Measurements from ENCODE around the gene KREMEN1.

The KREMEN1 gene

DNA sequence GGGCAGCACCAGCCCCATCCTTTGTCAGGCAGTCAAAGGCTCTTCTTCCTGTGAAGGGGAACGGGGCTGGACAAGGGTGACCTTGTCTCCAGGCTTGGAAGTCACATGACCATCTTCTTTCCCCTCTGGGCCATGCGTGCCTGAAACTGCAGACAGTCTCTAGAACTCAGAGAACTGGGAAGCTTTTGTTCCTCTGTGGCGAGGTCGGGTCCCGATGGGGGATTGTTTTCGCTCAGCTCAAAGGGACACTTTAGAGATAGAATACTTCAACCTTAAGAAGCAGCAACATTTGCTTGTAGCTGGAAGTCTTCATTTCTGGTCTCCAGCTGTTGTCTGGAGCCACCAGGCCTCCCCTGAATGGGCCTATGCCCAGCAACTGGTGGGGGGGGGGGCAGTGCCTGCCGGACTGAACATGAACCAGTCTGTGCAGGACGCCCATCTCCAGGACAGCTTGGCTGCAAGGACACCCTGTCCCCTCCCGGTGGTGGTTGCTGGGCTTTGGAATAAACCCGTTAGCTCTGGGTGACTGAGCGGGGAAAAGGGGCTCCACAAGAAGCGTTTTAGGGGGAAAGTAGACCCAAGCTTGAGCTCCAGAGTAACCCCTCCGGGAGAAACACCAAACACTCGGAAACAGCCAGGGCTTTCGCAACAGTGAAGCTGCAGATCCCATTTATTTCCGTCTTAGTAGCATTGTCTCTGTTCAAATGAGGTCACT, 77.2 kb downstream of the KREMEN1 start:
- Histone ChIP-seq H3K36me3 (replicated peaks; ENCODE audit: insufficient read depth, low read length) (no peaks in the 10 kb centered on the region), H3K4me3 (ENCODE audit: low read length) (no peak overlapping the region), H3K9me2 (replicated peaks; ENCODE audit: insufficient read depth, low read length) (no peaks in the 10 kb centered on the region), H3K9me3 (replicated peaks; ENCODE audit: insufficient read depth, low read length) (no peaks in the 10 kb centered on the region), H3K27ac (ENCODE audit: low read length) (no peak overlapping the region), H3F3A (ENCODE audit: insufficient read depth, low read length) (no peaks in the 10 kb centered on the region), H3K9ac (ENCODE audit: low read length) (no peak overlapping the region), H3K4me2 (ENCODE audit: low read depth, low read length) (no peak overlapping the region), H3K4me1 (ENCODE audit: low read length) (0 out of 2 replicates have a peak, but pooled peaks cover 7% of the 10 kb centered on the region), H3K27me3 (replicated peaks; ENCODE audit: insufficient read depth, low read length) (0 out of 2 replicates have a peak, but pooled peaks cover 5% of the 10 kb centered on the region), H4K20me1 (ENCODE audit: insufficient read depth, low read length) (no peaks in the 10 kb centered on the region), H3K79me2 (ENCODE audit: low read length) (no peaks in the 10 kb centered on the region), H2AFZ (ENCODE audit: low read length) (no peak overlapping the region)
- TF ChIP-seq EZH2 (optimal IDR thresholded peaks at IDR 0.05; ENCODE audit: low read depth, low read length) (no peak), CTCF (IDR thresholded peaks at IDR 0.05; ENCODE audit: low read length) (no peak), EZH2phosphoT487 (IDR thresholded peaks at IDR 0.05; ENCODE audit: low read length) (no peak)
- DNase-seq: no peak

DNA sequence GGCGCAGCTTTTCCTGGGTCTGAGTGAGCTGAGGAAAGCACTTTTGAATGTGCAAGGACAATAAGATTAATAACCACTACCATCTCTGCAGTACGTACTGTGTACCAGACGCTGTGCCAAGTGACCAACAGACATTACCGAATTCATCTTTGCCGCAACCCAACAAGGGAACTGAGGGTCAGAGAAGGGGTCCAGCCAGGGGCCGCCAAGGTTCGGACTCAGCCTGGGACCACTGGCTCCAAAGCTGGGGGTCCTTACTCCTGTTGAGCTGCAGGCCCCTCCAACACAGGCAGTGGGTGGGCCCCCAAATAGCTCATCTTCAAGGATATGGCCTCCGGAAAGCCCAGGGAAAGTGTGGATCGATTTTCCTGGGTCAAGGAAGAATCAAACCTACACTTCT, 77.9 kb downstream of the KREMEN1 start:
- no peak overlapping the region for H3K4me2 ChIP-seq (ENCODE audit: low read depth, low read length)
- 0 out of 2 replicates have a peak, but pooled peaks cover 7% of the 10 kb centered on the region for H3K4me1 ChIP-seq (ENCODE audit: low read length)
- H3K9ac ChIP-seq (ENCODE audit: low read length): no peak overlapping the region
- H3K36me3 ChIP-seq (replicated peaks; ENCODE audit: insufficient read depth, low read length): no peaks in the 10 kb centered on the region
- H3K79me2 ChIP-seq (ENCODE audit: low read length): no peaks in the 10 kb centered on the region
- H2AFZ ChIP-seq (ENCODE audit: low read length): no peak overlapping the region
- H3K9me2 ChIP-seq (replicated peaks; ENCODE audit: insufficient read depth, low read length): no peaks in the 10 kb centered on the region
- no peak for DNase-seq
- H3K4me3 ChIP-seq (ENCODE audit: low read length): no peak overlapping the region
- no peaks in the 10 kb centered on the region for H4K20me1 ChIP-seq (ENCODE audit: insufficient read depth, low read length)
- TF ChIP-seq EZH2phosphoT487 (IDR thresholded peaks at IDR 0.05; ENCODE audit: low read length) (no peak), EZH2 (optimal IDR thresholded peaks at IDR 0.05; ENCODE audit: low read depth, low read length) (no peak), CTCF (IDR thresholded peaks at IDR 0.05; ENCODE audit: low read length) (no peak)
- H3K9me3 ChIP-seq (replicated peaks; ENCODE audit: insufficient read depth, low read length): no peaks in the 10 kb centered on the region
- H3K27me3 ChIP-seq (replicated peaks; ENCODE audit: insufficient read depth, low read length): 0 out of 2 replicates have a peak, but pooled peaks cover 5% of the 10 kb centered on the region
- no peaks in the 10 kb centered on the region for H3F3A ChIP-seq (ENCODE audit: insufficient read depth, low read length)
- no peak overlapping the region for H3K27ac ChIP-seq (ENCODE audit: low read length)

DNA sequence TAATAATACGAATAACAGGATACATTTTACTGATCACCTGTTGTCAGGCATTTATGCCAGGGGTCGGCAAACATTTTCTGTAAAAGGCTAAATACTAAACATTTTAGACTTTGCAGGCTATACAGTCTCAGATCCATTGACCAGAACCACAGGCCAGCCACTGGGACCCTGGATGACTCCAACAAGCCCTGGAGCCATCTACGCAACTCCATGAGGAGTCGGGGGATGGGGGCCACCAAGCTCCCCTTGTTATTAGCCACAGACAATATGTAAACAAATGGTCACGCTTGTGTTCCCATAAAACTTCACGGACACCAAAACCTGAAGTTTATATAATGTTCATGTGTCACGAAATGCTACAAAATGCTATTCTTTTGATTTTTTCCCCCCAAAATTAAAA, 78.5 kb downstream of the KREMEN1 start:
- Histone ChIP-seq H3K4me2 (ENCODE audit: low read depth, low read length) (no peak overlapping the region), H3K4me3 (ENCODE audit: low read length) (no peak overlapping the region), H4K20me1 (ENCODE audit: insufficient read depth, low read length) (no peaks in the 10 kb centered on the region), H2AFZ (ENCODE audit: low read length) (no peak overlapping the region), H3K79me2 (ENCODE audit: low read length) (no peaks in the 10 kb centered on the region), H3F3A (ENCODE audit: insufficient read depth, low read length) (no peaks in the 10 kb centered on the region), H3K9ac (ENCODE audit: low read length) (no peak overlapping the region), H3K4me1 (ENCODE audit: low read length) (0 out of 2 replicates have a peak, but pooled peaks cover 7% of the 10 kb centered on the region), H3K27me3 (replicated peaks; ENCODE audit: insufficient read depth, low read length) (0 out of 2 replicates have a peak, but pooled peaks cover 5% of the 10 kb centered on the region), H3K27ac (ENCODE audit: low read length) (no peak overlapping the region), H3K36me3 (replicated peaks; ENCODE audit: insufficient read depth, low read length) (no peaks in the 10 kb centered on the region), H3K9me2 (replicated peaks; ENCODE audit: insufficient read depth, low read length) (no peaks in the 10 kb centered on the region), H3K9me3 (replicated peaks; ENCODE audit: insufficient read depth, low read length) (no peaks in the 10 kb centered on the region)
- TF ChIP-seq EZH2 (optimal IDR thresholded peaks at IDR 0.05; ENCODE audit: low read depth, low read length): no peak
- TF ChIP-seq CTCF (IDR thresholded peaks at IDR 0.05; ENCODE audit: low read length): no peak
- no peak for TF ChIP-seq EZH2phosphoT487 (IDR thresholded peaks at IDR 0.05; ENCODE audit: low read length)
- DNase-seq: no peak

All from MM.1S (cell line).